ENCODE data around the gene PRR14L.
"Not testable (repeated sequence)": the region's sequence is repeated elsewhere in the genome, so short reads cannot be mapped to it uniquely, and the experiment has no call there.

Gene PRR14L

DNA sequence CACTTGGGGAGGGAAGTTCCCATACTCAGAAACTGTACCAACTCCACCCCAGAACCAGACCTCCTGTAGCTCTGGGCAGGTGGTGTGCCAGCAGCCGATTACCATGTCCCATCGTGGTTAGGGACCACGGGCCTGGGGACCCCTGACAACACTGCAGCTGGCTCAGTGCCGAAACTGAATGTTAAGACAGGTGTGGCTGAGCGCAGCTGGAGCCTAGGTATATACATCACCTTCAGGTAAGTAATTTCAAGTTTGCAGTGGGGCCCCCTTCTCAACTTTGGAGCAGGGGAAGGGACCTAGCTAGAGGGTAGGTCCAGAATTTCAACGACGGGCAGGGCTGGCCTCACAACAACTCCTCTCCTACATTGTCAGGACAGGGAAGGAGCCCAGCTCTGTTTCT lies 67.2 kb downstream of the PRR14L start:
- no peak for DNase-seq (ENCODE audit: low spot score)

DNA sequence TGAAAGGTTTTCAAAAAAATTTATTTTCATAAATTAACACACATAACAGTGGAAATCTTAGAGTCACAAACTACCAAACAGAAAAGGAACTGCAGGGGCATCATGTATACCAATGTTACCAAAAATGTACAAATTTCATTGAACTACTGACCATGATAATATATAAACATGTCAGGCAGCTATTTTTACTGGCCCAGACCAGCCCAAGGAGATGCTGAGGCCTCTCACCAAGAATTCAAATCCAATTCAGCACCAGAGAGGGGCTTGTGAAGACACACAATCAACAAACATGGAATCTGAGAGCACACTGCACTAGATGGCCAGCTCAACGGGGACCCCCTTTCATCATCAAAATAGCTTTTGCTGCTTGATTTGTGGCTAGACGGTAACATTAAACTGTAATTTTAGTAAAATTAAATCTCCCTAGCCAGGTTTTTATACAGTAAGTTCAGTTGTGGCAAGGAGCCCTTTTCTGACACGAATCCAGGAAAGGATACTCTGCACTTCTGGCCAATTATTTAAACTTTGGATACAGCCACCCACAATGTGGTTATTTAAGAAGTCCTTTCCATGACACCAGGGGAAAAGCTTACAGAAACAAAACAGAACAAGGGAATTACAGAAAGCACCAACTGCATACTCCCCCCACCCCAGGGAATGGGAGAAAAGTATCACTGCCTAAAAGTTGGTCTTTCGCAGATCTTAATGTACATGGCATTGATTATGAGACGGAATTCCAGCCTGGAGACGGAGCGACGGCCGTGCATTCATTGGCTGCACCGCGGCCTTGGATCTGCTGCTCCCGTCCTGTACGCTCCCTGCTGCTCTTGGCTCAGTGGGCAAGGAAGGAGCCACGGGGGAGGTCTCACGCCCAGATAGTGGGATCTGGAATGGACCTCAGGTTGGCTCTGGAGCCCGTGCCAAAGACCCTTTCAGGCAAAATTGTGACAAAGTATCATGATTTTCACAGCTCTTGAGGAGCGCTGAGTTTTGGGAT lies 68.3 kb downstream of the PRR14L start:
- no peak for DNase-seq (ENCODE audit: low spot score)

GRCh38 chr22:31680861-31681341 lies 69.0 kb downstream of the PRR14L start:
- peak; percentile 59 for DNase-seq (ENCODE audit: low spot score)

DNA sequence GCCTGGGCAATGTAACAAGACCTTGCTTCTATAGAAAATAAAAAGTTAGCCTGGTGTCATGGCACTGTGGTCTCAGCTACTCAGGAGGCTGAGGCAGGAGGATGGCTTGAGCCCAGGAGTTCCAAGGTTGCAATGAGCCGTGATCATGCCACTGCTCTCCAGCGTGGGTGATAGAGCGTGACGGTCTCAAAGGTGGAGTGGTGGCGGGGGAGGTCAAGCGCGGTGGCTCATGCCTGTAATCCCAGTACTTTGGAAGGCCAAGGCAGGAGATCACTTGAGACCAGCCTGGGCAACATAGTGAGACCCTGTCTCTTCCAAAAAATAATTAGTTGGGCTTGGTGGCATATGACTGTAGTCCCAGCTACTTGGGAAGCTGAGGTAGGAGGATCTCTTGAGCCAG lies 71.2 kb downstream of the PRR14L start:
- no peak for DNase-seq (ENCODE audit: low spot score)

- peak; percentile 91 for DNase-seq (ENCODE audit: low spot score)
Measured at GRCh38 chr22:31676700-31677099, 73.2 kb downstream of the PRR14L start.

DNA sequence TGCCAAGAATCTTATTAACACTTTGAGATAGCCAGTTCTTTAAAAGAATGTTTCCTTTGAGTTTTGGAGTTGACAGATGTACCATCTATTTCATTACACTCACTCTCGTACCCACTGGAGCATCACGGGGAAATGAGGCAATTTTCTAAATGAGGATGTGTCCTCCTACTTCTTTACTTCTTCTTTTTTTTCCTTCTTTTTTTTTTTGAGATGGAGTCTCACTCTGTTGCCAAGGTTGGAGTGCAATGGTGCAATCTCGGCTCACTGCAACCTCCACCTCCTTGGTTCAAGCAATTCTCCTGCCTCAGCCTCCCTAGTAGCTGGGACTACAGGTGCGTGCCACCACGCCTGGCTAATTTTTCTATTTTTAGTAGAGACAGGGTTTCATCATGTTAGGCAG lies 75.7 kb downstream of the PRR14L start:
- DNase-seq (ENCODE audit: low spot score): not testable (repeated sequence)

DNA sequence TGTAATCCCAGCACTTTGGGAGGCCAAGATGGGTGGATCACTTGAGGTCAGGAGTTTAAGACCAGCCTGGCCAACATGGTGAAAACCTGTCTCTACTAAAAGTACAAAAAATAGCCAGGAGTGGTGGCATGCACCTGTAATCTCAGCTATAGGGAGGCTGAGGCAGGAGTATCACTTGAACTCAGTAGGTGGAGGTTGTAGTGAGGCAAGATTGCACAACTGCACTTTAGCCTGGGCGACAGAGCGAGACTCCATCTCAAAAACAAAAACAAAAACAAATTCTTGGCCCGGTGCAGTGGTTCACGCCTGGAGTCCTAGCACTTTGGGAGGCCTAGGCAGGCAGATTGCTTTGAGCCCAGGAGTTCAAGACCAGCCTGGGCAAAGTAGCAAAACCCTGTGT lies 81.1 kb downstream of the PRR14L start:
- DNase-seq (ENCODE audit: low spot score): not testable (repeated sequence)

DNA sequence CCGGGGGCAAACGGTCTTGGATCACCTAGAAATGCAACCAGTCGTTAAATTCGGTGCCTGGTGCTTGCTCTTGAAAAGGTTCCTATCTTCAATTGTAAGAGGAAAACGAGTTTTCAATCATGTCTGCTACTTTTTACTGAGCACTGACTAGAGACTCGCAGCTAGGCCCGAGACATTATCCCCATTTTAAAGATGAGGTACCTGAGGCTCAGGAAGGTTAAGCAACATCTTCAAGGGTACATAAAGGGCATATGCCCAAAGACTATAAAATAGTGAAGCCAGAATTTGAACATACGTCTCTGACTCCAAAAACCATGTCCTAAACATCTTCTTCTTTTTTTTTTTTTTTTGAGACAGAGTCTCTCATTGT lies 87.3 kb downstream of the PRR14L start:
- DNase-seq (ENCODE audit: low spot score): no peak

DNA sequence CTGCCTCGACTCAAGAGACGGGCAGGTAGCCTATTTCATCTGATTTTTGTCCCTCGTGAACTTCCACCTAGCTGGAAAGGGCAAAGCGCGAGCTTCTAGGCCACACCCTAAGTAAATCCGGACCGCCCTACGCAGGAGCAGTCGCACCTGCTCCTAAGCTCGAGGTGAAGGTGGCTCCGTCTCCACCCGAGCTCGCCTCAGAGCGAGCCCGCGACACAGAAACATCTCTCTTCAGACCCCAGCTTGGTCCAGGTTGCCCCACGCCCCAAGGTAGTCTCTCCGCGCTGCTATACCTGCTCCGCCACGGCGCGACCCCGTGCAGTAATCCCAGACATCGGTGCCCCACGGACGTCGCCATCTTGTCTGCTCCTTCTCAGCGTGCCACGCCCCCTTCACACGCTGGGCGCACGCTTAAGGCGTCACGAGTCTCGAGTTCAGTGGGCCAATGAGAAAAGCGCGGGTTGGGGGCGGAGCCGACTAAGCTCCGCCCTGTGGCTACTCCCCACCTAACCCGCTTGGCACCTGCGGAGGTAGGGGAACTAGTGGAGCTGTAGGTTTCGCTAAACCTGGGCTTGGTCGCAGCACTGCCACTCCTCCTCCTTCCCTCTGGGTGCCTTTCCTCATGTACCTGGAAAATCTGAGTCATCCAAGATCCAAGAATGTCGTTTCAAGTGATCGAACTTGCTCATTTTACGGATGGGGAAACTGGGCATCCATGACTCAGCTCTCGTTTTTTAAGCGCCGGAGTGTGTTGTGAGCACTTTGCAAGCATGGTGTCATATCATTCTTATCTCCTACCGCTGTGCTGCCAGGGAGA lies 87.9 kb downstream of the PRR14L start, which contains the start of gene PISD:
PISD (minus strand) TSS at position 365 of the 817 bp plus-strand sequence; CDS start at position 358, 7 bp downstream.
- peak; percentile 97 for DNase-seq (ENCODE audit: low spot score)

DNA sequence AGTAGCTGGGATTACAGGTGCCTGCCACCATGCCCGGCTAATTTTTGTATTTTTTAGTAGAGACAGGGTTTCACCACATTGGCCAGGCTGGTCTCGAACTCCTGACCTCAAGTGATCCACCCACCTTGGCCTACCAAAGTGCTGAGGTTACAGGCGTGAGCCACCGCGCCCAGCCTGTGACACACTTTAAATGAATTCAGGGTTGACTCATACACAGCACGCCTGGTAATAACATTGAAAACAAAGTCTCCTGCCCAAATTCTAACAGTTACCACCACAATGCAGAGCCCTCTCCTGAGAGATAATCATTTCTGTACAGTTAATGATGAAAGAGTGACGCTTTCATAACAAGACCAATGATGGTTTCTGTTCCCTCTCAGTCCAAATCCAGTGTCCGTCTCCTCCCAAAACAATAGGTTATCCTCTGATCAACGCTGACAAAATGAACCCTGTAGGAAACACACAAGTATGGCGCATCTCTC lies 89.0 kb downstream of the PRR14L start:
- peak; percentile 71 for DNase-seq (ENCODE audit: low spot score)

DNA sequence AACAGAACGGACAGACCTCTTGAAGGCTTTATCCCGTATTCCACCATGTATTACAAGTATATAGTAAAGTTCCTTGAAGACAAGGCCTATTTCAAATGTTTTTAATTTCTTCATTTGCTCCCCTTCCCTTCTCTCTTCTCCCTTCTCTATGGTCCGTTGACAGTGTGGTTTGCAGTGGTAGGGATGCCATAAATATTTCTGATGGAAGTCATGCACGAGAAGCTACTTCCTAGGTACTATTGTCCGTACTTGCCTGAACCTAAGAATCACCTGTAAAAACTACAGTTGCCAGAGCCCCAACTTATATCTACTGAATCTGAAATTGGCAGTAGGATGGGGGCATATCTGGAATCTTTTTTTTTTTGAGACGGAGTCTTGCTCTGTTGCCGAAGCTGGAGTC lies 90.7 kb downstream of the PRR14L start:
- DNase-seq (ENCODE audit: low spot score): no peak

- no peak for DNase-seq (ENCODE audit: low spot score)
Measured at GRCh38 chr22:31654408-31654807, 95.5 kb downstream of the PRR14L start.

GRCh38 chr22:31653944-31654343 lies 96.0 kb downstream of the PRR14L start:
- DNase-seq (ENCODE audit: low spot score): no peak

DNA sequence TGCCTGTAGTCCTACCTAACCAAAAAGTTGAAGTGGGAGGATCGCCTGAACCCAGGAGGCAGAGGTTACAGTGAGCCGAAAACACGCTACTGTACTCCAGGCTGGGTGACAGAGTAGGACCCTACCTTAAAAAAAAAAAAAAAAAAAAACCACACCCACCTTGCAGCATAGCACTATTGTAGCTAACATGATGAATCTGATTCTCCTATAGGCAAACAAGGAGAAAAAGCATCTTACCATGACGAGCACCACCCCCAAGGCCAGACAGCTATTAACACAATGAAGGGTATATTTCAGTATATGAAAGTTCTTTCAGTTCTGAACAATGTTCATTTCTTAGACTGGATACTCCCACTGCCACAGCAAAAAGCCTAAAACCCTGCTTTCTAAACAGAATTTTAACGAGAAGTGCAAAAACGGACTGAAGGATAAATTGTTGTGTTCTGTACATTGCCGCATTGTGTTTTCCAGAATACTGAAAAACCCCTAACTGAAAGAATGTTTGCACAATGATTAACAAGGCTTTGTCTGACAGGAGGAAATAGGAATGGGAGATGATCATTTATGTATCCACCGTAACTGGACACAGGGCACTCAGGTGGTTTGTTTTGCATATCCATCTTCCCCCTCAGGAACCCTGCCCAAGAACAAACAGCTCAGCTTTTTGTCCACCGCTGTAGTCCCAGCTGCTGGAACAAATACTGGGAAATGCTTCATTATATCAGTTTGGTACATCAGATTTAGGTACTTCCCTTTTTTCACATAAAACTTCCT lies 96.8 kb downstream of the PRR14L start:
- no peak for DNase-seq (ENCODE audit: low spot score)

- DNase-seq (ENCODE audit: low spot score): no peak
Measured at GRCh38 chr22:31652088-31652487, 97.8 kb downstream of the PRR14L start.

GRCh38 chr22:31651664-31652063 lies 98.3 kb downstream of the PRR14L start:
- no peak for DNase-seq (ENCODE audit: low spot score)

DNA sequence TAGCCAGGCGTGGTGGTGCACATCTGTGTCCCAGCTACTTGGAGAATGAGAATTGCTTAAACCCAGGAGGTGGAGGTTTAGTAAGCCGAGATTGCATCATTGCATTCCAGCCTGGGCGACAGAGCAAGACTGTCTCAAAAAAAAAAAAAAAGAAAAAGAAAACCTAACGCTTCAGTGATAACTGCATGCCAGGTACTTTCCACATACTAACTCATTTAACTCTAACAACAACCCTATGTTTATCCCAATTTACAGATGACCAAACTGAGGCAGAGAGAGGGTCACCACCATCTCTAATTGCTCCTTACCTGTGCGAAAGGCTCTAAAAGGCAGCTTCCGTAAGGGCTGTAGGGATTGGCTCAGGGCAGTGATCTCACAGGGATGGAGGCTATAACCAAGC lies 99.5 kb downstream of the PRR14L start:
- peak; percentile 55 for DNase-seq (ENCODE audit: low spot score)

GRCh38 chr22:31647523-31648320 lies 102.2 kb downstream of the PRR14L start:
- peak; percentile 74 for DNase-seq (ENCODE audit: low spot score)

- DNase-seq (ENCODE audit: low spot score): no peak
Measured at GRCh38 chr22:31647066-31647465, 102.9 kb downstream of the PRR14L start.

DNA sequence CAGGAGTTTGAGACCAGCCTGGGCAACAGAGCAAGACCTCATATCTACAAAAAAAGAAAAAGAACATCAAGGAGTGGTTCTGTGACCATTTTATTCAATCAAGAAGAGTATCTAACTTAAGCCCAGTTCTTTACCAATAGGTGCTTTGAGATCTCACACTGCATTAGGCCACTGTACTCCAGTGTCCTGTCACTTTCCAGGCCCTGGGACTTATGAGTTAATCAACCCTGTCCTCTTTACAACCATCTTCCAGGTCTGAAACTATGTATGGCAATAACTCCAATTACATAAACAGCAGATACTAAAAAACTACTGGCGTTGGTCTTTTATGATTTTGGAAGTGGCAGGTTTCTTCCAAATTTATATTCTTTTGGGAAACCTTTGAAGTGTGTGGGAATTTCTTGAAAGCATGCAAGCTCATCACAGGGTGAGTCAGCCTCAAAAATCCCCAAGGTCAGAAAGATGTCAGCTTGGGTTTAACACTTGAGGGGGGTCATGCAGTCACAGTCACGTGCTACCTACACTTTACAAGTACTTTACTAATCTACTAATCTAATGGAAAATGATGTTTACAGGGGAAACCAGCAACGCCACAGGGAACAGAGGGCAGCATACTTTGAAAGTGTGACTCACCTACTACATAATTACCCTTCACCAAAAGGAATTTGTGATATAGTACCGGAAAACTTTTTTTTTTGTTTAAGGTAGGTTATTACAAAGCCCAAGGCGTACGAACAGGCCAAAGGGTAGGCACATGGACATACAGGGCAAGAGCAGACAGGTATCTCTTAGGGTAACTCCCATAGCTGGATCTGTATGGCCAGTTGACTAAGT lies 103.5 kb downstream of the PRR14L start:
- DNase-seq (ENCODE audit: low spot score): peak; percentile 88
